GM21381 (cell line): Measurements from ENCODE around the gene SIRT2.
"Not testable (repeated sequence)": the region's sequence is repeated elsewhere in the genome, so short reads cannot be mapped to it uniquely, and the experiment has no call there.

ENCODE experiments used
- ATAC-seq: cut with Tn5 transposase; IDR thresholded peaks from one replicate; pipeline ENCODE4 v1.9.1; 2021; ENCODE audit warnings: mild to moderate bottlenecking, moderate library complexity; ENCODE audit not compliant: unreplicated experiment

Gene SIRT2

GRCh38 chr19:38898788-38899446, 501 bp downstream of the SIRT2 start:
- ATAC-seq: peak; percentile 1

DNA sequence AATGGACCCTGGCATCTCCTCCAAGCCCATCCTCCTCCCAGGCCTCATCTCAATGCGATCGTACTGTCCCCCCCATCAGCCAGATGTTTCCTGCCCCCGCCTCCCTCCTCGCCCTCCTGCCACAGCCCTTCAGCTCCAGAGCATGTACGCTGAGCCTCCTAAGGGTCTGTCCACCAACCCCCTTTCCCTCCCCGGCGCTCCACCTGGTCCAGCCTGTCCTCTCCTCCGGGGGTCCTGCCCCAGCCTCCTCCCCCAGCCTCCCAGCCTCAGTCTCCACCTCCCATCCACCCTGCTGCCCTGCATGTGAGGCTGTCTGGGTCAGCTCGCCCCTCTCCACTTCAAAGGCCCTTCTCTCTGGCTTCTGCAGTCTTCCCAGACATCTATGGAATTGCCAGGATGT, 4.5 kb downstream of the SIRT2 start:
- ATAC-seq: no peak

DNA sequence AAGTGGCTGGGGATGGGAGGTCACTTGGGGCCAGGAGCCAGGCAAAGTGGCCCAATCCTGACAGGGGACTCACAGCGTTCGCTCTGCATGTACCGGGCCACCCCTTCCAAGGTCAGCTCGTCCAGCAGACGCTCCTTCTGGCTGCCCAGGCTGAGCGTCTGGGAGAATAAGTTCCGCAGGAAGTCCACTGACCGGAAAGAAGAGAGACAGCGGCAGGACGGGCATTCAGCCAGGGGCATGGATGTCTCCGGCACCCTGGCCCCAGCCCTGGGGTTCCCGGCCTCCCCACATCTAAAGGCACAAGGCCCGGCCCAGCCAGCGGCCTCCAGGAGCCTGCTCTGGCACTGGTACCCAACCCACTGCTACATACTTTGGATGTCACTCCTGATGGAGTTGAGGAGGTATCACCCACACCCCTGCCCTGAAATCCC, 6.1 kb downstream of the SIRT2 start:
- no peak for ATAC-seq

- ATAC-seq: no peak
Measured at GRCh38 chr19:38892841-38893240, 6.6 kb downstream of the SIRT2 start.

GRCh38 chr19:38891771-38892170, 7.6 kb downstream of the SIRT2 start:
- ATAC-seq: no peak

GRCh38 chr19:38890686-38891085, 8.7 kb downstream of the SIRT2 start:
- ATAC-seq: no peak

DNA sequence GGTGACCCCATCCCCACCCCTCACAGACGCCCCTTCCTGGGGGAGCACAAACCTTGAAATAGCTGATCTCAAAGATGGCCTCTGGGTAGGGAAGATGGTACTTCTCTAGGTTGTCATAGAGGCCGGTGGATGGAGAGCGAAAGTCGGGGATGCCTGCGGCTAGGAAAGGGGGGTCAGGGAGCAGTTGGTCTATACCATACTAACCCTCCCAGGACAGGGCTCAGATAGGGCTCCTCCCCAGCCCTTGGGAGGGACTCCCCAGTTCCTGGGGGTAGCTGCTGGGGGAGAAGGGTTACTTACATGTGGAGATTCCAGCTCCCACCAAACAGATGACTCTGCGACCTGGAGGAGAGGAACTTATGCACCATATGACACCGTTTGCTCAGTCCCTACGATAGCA, 9.6 kb downstream of the SIRT2 start:
- ATAC-seq: no peak

- no peak for ATAC-seq
Measured at GRCh38 chr19:38888876-38889275, 10.5 kb downstream of the SIRT2 start.

DNA sequence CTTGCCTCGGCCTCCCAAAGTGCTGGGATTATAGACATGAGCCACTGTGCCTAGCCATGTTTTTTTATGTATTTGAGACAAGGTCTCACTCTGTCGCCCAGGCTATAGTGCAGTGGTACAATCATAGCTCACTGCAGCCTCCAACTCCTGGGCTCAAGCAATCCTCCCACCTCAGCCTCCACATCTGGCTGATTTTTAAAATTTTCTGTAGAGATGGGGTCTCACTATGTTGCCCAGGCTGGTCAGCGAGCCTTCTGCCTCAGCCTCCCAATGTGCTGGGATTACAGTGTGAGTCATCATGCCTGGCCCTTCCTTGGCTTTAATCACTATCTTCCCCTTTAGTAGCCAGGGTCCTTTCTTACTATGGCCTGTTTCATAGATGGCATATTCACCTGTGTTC, 14.7 kb downstream of the SIRT2 start:
- ATAC-seq: not testable (repeated sequence)

DNA sequence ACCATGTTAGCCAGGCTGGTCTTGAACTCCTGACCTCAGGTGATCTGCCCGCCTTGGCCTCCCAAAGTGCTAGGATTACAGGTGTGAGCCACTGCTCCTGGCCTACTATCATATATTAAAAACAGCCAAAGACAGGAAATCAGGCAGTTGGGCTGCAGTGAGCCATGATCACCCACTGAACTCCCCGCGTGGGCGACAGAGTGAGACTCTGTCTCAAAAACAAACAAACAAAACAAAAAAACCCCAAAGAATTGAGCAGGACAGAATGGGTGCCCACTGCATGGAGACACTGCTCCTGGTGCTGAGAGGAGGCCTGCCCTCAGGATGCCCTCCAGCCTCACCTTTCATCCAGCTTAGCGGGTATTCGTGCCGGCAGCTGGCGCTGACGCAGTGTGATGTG, 16.1 kb downstream of the SIRT2 start:
- no peak for ATAC-seq

- no peak for ATAC-seq
Measured at GRCh38 chr19:38880882-38881609, 18.4 kb downstream of the SIRT2 start.

- no peak for ATAC-seq
Measured at GRCh38 chr19:38880076-38880881, 19.1 kb downstream of the SIRT2 start.

- no peak for ATAC-seq
Measured at GRCh38 chr19:38879400-38879751, 20.0 kb downstream of the SIRT2 start.

- no peak for ATAC-seq
Measured at GRCh38 chr19:38878575-38879399, 20.6 kb downstream of the SIRT2 start.

GRCh38 chr19:38877781-38878574, 21.4 kb downstream of the SIRT2 start, which contains the start of gene RINL:
TSS of gene RINL (minus strand) at chr19:38878275. CDS start at chr19:38876742, 1,533 bp downstream.
- ATAC-seq: no peak

DNA sequence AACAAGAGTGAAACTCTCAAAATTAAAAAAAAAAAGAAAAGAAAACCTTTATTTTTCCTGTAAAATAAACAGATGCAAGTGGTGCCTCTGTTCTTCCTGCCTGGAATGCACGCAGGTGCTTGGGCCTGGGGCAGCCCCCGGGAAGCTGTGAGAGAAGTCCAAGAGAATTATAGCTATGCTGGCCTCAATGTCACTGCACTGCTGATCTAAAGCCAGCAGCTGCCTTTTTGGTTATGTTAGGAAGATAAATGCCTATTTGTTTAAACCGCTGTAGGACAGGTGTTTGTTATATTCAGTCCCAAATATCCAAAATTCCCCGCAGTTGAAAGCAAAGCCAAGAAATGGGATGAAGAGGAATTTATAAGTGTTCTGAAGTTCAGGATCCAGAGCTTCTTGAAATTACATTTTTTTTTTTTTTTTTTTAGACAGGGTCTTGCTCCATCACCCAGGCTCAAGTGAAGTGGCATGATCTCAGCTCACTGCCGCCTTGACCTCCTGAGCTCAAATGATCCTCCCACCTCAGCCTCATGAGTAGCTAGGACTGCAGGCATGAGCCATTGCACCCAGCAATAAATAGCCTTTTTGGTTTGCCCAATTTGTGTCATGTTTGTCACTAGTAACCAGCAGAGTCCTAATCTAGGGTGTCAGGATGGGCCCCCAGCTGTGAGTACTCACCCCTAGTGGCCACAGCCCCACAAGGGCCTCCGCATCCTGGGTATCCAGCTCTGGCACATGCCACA, 23.6 kb downstream of the SIRT2 start:
- ATAC-seq: no peak

DNA sequence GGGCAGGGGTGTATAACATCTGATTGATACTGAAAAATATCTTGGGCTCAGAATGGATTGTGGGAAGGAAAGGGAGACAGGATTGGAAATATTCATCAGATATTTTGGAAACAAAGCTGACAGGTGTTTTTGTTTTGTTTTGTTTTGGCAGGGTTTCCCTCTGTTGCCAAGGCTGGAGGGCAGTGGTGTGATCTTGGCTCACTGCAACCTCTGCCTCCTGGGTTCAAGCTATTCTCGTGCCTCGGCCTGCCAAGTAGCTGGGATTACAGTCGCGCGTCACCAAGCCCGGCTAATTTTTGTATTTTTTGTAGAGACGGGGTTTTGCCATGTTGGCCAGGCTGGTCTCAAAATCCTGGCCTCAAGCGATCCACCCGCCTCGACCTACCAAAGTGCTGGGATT, 26.0 kb downstream of the SIRT2 start:
- not testable (repeated sequence) for ATAC-seq

DNA sequence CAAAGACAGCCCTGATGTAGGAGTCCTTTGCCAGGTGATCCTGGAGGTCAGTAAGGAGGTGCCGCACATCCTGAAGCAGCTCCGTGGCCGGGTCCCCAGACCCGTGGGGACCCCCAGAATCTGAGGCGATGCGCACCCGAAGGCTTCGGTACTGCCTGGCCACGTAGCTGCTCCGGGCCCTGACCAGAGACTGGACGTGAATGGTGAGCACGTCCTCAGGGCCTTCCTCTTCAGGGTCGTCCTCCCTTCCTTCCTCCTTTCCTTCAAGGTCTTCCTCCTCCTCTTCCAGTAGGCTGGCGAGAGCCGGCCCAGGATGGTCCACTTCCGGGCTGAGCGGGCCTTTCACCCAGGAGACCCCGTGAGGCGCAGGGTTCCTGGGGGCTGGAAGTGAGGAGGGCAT, 28.8 kb downstream of the SIRT2 start:
- ATAC-seq: no peak

- peak; percentile 62 for ATAC-seq
Measured at GRCh38 chr19:38869836-38870607, 29.4 kb downstream of the SIRT2 start.
